Ovary (tissue), 3 donors: Measurements from ENCODE around the gene PAFAH1B2.

Source experiments
- CTCF ChIP-seq, 3 donors: fragments of 450-650 bp in 2 of 3; fragments of 200-600 bp in 1 of 3; IDR thresholded peaks; one replicate each; pipeline versions ENCODE4 v1.5.1 to v1.8.0; 2016 to 2022; ENCODE audit warnings: antibody characterized with exemption in 3 of 3, mild to moderate bottlenecking in 1 of 3
- POLR2A ChIP-seq: fragments of 450-650 bp; IDR thresholded peaks from one replicate; pipeline ENCODE4 v1.6.1; 2017; ENCODE audit warnings: antibody characterized with exemption, mild to moderate bottlenecking, moderate library complexity
- donor health status: DM: no; HTN: no; CAD: no.

DNA sequence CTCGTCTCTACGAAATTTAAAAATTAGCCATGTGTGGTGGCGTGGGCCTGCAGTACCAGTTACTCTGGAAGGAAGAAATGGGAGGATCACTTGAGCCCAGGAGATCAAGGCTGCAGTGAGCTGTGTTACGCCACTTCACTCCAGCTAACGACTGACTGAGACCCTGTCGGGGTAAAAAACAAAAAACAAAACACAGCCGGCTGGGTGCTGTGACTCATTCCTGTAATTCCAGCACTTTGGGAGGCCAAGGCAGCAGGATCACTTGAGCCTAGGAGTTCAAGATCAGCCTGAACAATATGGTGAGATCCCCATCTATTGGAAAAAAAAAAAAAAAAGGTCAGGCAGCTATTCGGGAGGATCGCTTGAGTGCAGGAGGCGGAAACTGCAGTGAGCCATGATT lies 2.4 kb downstream of the PAFAH1B2 start:
- TF ChIP-seq POLR2A (no peak), CTCF (IDR thresholded peaks at IDR 0.05) (no peak)
